ENCODE data around the gene ARHGAP18. TPM values are rescaled to one million over a fixed set of nuclear protein-coding genes. Genes with fewer than 3 reads are reported as not detected.

Gene ARHGAP18
- total RNA-seq, 1 donor = 65.8 TPM

DNA sequence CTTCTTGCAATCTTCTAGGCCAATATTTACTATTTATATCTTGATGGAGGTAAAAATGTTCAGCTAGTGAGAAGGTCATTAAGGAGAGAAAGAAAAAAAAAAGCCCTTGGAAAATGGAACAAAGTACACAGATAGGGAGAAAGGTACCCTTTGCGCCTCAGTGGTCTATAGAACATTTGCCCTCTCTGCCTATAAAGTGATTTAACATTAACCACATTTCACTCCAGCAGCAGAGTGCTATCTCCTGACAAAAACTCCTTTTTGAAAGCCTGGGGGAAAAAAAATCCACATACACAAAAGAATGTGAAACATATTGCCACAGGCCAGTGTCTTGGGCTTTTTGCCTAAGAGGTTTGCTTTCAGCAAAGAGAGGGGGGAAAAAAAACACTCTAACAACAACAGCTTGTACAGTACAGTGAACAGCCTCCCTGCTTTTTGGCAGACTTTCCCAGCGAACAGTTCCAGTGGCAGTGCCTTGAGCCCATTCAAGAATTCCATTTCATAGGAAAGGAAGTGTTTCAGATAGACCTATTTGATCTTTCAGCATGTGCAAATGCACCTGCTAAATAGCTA, 695 bp downstream of the ARHGAP18 start:
- peak overlapping the region; percentile 81 for H3K4me3 ChIP-seq (ENCODE audit: low read depth, low read length)
- peak; percentile 86 for DNase-seq (ENCODE audit: low read depth)
- TF ChIP-seq, protein P1, sequence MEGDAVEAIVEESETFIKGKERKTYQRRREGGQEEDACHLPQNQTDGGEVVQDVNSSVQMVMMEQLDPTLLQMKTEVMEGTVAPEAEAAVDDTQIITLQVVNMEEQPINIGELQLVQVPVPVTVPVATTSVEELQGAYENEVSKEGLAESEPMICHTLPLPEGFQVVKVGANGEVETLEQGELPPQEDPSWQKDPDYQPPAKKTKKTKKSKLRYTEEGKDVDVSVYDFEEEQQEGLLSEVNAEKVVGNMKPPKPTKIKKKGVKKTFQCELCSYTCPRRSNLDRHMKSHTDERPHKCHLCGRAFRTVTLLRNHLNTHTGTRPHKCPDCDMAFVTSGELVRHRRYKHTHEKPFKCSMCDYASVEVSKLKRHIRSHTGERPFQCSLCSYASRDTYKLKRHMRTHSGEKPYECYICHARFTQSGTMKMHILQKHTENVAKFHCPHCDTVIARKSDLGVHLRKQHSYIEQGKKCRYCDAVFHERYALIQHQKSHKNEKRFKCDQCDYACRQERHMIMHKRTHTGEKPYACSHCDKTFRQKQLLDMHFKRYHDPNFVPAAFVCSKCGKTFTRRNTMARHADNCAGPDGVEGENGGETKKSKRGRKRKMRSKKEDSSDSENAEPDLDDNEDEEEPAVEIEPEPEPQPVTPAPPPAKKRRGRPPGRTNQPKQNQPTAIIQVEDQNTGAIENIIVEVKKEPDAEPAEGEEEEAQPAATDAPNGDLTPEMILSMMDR (IDR thresholded peaks at IDR 0.05; ENCODE audit: insufficient read depth, low read length) = no peak

DNA sequence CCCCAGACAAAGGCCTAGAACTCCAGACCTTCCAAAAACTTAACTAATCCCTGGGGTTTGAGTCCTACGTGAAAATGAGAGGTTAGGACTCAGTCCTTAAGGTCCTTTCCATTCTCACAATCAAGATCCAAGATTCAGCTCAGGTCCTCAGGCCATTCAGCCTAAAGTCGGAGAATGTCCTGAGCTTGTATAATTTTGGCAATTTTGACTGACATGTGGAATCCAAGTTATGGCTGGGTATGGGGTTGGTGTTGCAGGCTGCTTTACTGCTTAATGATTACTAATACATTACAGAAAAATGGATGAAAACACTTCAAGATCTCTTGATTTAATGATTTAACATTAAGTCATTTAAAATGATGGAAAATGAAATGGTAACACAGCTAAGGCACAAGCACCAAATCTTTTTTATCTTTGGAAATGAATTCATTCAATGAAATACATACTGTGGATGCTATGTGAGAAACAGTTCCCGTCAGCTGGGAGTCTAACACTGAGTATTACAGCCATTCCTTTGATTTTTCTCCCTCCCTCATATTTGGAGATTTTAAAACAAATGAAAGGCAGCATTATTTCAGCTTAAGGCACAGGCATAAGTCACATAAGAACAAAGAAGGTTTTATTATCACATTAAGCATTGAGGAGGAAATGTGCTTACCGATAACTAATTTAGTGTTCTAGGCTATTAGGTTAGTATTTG, 1.3 kb downstream of the ARHGAP18 start:
- TF ChIP-seq, protein P1 (IDR thresholded peaks at IDR 0.05; ENCODE audit: insufficient read depth, low read length) = no peak
- H3K4me3 ChIP-seq (ENCODE audit: low read depth, low read length) = peak overlapping the region; percentile 81
- no peak for DNase-seq (ENCODE audit: low read depth)

DNA sequence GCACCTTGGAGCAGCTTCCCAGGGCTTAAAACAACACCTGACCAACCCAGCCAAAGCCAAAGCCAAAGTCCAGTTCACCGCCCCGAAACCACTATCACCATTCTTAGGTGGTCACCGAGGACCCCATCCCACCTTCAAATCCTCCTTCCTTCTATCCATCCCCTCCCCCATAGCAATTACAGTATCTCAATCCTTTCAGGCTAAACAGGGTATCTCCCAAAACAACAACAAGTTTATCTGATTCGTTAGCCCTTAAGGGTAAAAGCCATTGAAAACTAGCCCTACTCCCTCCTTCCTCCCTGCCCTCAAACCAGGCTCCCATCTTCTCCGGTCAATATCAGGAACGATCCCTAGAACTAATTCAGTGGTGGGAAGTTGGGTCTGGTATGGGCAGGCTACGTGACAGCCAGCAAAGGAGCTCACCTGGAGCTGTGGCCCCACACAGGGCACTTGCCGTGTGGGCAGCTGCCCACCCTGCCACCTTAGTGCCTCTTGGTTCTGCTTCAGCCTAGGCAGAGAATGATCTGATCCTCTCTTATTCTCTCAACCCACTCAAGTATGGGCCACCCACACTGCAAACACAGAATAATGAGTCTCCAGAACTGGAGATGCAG, 2.0 kb downstream of the ARHGAP18 start:
- H3K4me3 ChIP-seq (ENCODE audit: low read depth, low read length) = peak overlapping the region; percentile 81
- TF ChIP-seq, protein P1 (IDR thresholded peaks at IDR 0.05; ENCODE audit: insufficient read depth, low read length) = no peak
- DNase-seq (ENCODE audit: low read depth) = no peak

- TF ChIP-seq, protein P1 (IDR thresholded peaks at IDR 0.05; ENCODE audit: insufficient read depth, low read length) = no peak
- H3K4me3 ChIP-seq (ENCODE audit: low read depth, low read length) = no peak overlapping the region
- DNase-seq (ENCODE audit: low read depth) = no peak
Measured at GRCh38 chr6:129707028-129707427, 2.9 kb downstream of the ARHGAP18 start.

DNA sequence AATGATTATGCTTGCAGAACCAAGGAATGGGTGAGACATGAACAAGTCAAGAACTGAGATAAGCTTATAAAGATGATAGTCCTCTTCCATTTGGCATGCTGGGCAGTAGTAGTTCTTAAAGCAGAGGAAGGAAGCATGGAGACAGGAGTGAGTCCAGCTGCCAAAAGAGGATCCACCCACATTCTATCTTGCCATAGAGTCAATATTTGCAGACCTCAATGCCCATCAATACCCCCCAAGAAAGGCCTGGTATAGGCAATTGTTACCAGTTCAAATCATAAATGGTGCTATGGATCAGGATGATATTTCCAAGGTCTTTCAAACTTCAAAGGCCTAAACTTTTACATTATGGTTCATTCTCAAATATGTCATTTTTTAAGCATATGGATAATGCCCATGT, 4.8 kb downstream of the ARHGAP18 start:
- TF ChIP-seq, protein P1 (IDR thresholded peaks at IDR 0.05; ENCODE audit: insufficient read depth, low read length) = no peak
- no peak for DNase-seq (ENCODE audit: low read depth)
- H3K4me3 ChIP-seq (ENCODE audit: low read depth, low read length) = no peak overlapping the region

DNA sequence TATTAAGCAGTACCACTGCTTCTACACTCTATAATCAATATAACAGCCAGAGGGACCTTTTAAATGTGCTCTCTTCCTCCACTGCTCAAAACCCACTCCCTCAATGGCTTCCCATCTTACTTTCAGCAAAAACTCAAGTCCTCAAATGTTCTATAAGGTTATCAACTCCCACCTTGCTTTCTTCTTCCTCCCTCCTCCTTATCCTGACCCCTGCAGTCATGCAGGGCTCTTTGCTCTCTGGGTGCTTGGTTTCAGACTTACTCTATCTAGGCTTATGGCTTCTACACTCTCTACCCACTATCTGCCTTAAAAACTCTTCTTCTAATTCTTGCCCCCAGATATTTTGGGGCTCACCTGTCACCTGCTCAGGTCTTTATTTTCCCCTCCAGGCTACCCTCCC, 5.3 kb downstream of the ARHGAP18 start:
- no peak for DNase-seq (ENCODE audit: low read depth)
- TF ChIP-seq, protein P1 (IDR thresholded peaks at IDR 0.05; ENCODE audit: insufficient read depth, low read length) = no peak
- no peak overlapping the region for H3K4me3 ChIP-seq (ENCODE audit: low read depth, low read length)
